Cardiac septum (tissue), 1 donor: Measurements from ENCODE around the gene TTLL7. TPM values are rescaled to one million over a fixed set of nuclear protein-coding genes. Genes with fewer than 3 reads are reported as not detected.

ENCODE experiments used
- DNase-seq: peaks from one replicate; pipeline ENCODE4 v3.0.0-alpha.2; 2020; ENCODE audit warnings: low spot score
- intact Hi-C: fragments of 100-400 bp; cut with DNase I; formaldehyde crosslinking; loops from one replicate; pipeline ENCODE4 v1.14.0; 2022
- total RNA-seq: library from RNA; stranded (reverse); fragmentation: NEBNext Ultra II Directional; extraction: Animal tissue kit (Norgen Biotek cat#: 25700); gene quantifications from one replicate; pipeline ENCODE4 v1.2.1, GENCODE V29; 2021
- donor health status: DM: no; HTN: no; CAD: no.

The TTLL7 gene
- total RNA-seq, 1 donor from 2014 or later: 24.8 TPM

GRCh38 chr1:83905315-83905907 is 93.5 kb downstream of the TTLL7 start:
- no peak for DNase-seq
- intact Hi-C loops: no loop called here

GRCh38 chr1:83901547-83902155 is 97.3 kb downstream of the TTLL7 start:
- no peak for DNase-seq
- intact Hi-C loops: no loop called here

- DNase-seq: no peak
- intact Hi-C loops: no loop called here
Measured at GRCh38 chr1:83900524-83900923, 98.4 kb downstream of the TTLL7 start.

GRCh38 chr1:83897516-83897915 is 101.4 kb downstream of the TTLL7 start:
- intact Hi-C loops: no loop called here
- DNase-seq: no peak

GRCh38 chr1:83896299-83896698 is 102.6 kb downstream of the TTLL7 start:
- DNase-seq: no peak
- intact Hi-C loops: no loop called here

- intact Hi-C loops: no loop called here
Measured at GRCh38 chr1:83889707-83890106, 109.2 kb downstream of the TTLL7 start.

GRCh38 chr1:83887483-83887882 is 111.4 kb downstream of the TTLL7 start:
- DNase-seq: no peak
- intact Hi-C loops: no loop called here

More at GRCh38 chr1:83889707-83890106, 109.2 kb downstream of the TTLL7 start:
- no peak for DNase-seq

GRCh38 chr1:83883979-83884378 is 115.0 kb downstream of the TTLL7 start:
- no peak for DNase-seq

GRCh38 chr1:83882906-83883305 is 116.0 kb downstream of the TTLL7 start:
- intact Hi-C loops: no loop called here
- DNase-seq: no peak

More at GRCh38 chr1:83883979-83884378, 115.0 kb downstream of the TTLL7 start:
- intact Hi-C loops: no loop called here

- intact Hi-C loops: no loop called here
- no peak for DNase-seq
Measured at GRCh38 chr1:83872515-83872914, 126.4 kb downstream of the TTLL7 start.

- intact Hi-C loops: no loop called here
- DNase-seq: no peak
Measured at GRCh38 chr1:83864991-83865390, 133.9 kb downstream of the TTLL7 start.

- DNase-seq: peak; percentile 86
Measured at GRCh38 chr1:83860490-83861221, 138.3 kb downstream of the TTLL7 start.

GRCh38 chr1:83857716-83858115 is 141.2 kb downstream of the TTLL7 start:
- no peak for DNase-seq
- intact Hi-C loops: no loop called here

More at GRCh38 chr1:83860490-83861221, 138.3 kb downstream of the TTLL7 start:
- intact Hi-C loops: no loop called here

GRCh38 chr1:83857103-83857502 is 141.8 kb downstream of the TTLL7 start:
- DNase-seq: no peak
- intact Hi-C loops: no loop called here

- no peak for DNase-seq
- intact Hi-C loops: no loop called here
Measured at GRCh38 chr1:83856381-83856780, 142.6 kb downstream of the TTLL7 start.

GRCh38 chr1:83854456-83854855 is 144.5 kb downstream of the TTLL7 start:
- intact Hi-C loops: no loop called here
- DNase-seq: no peak

GRCh38 chr1:83850834-83851233 is 148.1 kb downstream of the TTLL7 start:
- no peak for DNase-seq
- intact Hi-C loops: no loop called here

- intact Hi-C loops: no loop called here
- DNase-seq: no peak
Measured at GRCh38 chr1:83849191-83850061, 149.5 kb downstream of the TTLL7 start.

- DNase-seq: no peak
- intact Hi-C loops: no loop called here
Measured at GRCh38 chr1:83846138-83846537, 152.8 kb downstream of the TTLL7 start.
